Kidney epithelial cell (primary cell): ENCODE data around the gene SV2A. TPM values are rescaled to one million over a fixed set of nuclear protein-coding genes. Genes with fewer than 3 reads are reported as not detected.
A peak's percentile ranks its signal among the peaks of the same experiment; 100 is the strongest.

Source experiments
- DNase-seq: peaks from one replicate; pipeline ENCODE4 v3.0.0-alpha.2; 2010; ENCODE audit warnings: low read depth
- H3K27me3 ChIP-seq: 2 replicates; pipeline ENCODE4 v1.6.0; 2011; ENCODE audit warnings: low read length; ENCODE audit not compliant: control insufficient read depth, insufficient read depth
- H3K36me3 ChIP-seq: 2 replicates; pipeline ENCODE4 v1.5.1; 2011; ENCODE audit warnings: low read length; ENCODE audit not compliant: control insufficient read depth, insufficient read depth
- H3K4me3 ChIP-seq: 2 replicates; pipeline ENCODE4 v1.5.1; 2011; ENCODE audit warnings: low read depth, mild to moderate bottlenecking, control low read depth, low read length
- total RNA-seq: library from RNA; depleted of rRNA; stranded (reverse); fragments of >200 nt; gene quantifications from 2 replicates; pipeline ENCODE4 v1.2.3, GENCODE V29; 2015
- TF ChIP-seq, protein P1 (sequence below): IDR thresholded peaks from 2 replicates; pipeline ENCODE4 v1.5.1; 2011; ENCODE audit warnings: mild to moderate bottlenecking, moderate library complexity, low read length, control low read depth, inconsistent platforms; ENCODE audit not compliant: insufficient read depth, poor library complexity, severe bottlenecking

SV2A gene
- total RNA-seq, 1 donor from 2014 or later, result 14.1 TPM

DNA sequence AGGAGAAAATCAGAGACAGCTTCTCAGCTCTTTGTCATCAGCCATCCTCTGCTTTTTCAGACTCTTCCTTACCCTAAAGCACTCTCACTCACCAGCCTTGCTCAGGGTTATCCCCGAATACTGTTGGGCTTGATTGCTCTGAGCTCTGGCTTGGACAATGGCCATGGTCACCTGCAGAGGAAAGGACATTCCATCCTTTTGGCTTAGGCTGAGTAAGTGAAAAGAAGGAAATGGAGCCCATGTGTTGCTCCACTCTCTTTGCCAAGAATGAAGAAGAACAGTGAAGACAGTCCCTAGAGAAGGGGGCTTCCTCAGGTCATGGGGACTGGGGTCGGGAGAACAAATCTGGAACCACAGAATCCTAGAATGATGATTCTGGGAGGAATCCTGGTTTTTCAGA, 16.7 kb upstream of the SV2A start:
- no peaks in the 10 kb centered on the region for H3K27me3 ChIP-seq
- H3K36me3 ChIP-seq, result peaks cover 1% of the 10 kb centered on the region
- TF ChIP-seq, protein P1, sequence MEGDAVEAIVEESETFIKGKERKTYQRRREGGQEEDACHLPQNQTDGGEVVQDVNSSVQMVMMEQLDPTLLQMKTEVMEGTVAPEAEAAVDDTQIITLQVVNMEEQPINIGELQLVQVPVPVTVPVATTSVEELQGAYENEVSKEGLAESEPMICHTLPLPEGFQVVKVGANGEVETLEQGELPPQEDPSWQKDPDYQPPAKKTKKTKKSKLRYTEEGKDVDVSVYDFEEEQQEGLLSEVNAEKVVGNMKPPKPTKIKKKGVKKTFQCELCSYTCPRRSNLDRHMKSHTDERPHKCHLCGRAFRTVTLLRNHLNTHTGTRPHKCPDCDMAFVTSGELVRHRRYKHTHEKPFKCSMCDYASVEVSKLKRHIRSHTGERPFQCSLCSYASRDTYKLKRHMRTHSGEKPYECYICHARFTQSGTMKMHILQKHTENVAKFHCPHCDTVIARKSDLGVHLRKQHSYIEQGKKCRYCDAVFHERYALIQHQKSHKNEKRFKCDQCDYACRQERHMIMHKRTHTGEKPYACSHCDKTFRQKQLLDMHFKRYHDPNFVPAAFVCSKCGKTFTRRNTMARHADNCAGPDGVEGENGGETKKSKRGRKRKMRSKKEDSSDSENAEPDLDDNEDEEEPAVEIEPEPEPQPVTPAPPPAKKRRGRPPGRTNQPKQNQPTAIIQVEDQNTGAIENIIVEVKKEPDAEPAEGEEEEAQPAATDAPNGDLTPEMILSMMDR, result no peak
- H3K4me3 ChIP-seq, result no peak overlapping the region
- no peak for DNase-seq

DNA sequence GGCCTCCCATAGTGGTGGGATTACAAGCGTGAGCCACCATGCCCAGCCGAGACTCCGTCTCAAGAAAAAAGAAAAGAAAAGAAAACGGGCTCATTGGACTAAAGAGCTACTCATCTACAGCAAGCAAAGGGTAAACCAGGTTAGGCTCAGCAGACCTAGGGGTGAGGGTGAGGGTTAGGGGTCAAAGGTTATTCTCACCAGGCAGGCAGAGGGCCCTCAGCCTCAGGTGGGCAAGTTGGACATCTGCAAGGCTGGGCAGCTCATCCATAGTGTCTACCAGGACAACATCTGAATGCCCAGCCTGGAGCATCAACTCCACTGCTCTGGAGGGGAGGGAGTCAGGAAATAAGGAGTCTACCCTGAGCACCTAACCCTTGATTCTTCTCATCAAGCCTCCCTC, 15.6 kb upstream of the SV2A start:
- H3K36me3 ChIP-seq, result peaks cover 1% of the 10 kb centered on the region
- DNase-seq, result no peak
- no peak overlapping the region for H3K4me3 ChIP-seq
- H3K27me3 ChIP-seq, result no peaks in the 10 kb centered on the region
- TF ChIP-seq, protein P1, result no peak

DNA sequence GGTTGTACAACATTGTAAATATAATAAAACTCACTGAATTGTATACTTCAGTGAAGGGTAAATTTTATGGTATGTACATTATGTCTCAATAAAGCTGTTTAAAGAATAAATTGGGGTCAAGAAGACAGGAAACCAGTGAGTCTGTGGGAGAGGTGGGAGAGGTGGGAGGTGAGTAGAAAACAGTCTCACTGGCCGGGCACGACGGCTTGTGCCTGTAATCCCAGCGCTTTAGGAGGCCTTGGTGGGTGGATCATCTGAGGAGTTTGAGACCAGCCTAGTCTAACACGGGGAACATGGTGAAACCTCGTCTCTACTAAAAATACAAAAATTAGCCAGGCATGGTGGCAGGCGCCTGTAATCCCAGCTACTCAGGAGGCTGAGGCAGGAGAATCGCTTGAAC, 14.8 kb upstream of the SV2A start:
- Histone ChIP-seq H3K4me3 (no peak overlapping the region), H3K36me3 (peaks cover 1% of the 10 kb centered on the region), H3K27me3 (no peaks in the 10 kb centered on the region)
- DNase-seq, result no peak
- TF ChIP-seq, protein P1, result no peak

DNA sequence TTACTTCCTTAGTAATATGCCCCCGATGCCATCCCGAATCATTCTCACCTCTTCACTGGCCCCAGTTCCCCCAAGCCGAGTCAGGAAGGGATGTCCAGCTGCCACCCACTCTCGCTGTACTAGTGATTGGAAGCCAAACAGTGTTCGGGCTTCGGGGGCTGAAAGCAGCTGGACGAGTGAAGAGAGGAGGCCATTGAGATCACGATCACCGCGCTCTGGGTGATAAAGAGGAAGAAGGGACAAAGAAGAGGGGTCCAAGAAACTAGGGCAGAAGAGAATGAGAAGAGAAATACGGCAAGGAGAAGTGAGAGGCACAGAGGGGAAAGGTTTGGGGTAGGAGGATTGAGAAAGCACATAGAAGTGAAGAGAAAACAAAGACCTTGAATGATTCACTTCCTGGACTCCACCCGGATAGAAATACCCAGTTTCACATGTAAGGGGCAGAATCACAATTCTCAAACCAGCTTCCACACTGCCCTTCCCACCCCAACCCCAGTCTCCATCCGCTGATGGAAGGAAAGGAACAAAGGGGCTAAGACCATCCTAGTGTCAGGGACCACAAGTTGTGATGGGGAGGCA, 13.7 kb upstream of the SV2A start:
- DNase-seq, result no peak
- Histone ChIP-seq H3K27me3 (no peaks in the 10 kb centered on the region), H3K36me3 (peaks cover 1% of the 10 kb centered on the region), H3K4me3 (no peak overlapping the region)
- TF ChIP-seq, protein P1, result no peak

DNA sequence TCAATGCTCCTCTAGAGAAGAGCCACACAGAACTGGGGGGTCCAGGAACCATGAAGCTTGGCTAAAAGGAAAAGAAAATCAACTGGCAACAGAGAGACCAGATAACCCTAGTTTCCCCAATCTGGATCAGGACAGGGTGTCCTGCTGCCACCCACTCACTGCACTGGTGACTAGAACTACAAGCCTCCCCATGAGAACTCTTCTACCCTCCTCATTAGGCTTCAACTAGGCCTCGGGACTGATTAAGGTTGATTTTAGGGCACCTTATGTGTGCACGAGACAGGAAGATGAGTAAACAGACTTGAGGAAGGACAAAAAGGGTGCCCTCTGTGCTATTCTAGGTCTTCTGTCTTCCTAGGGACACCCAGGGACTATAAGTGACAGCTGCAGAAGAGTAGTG, 12.2 kb upstream of the SV2A start:
- TF ChIP-seq, protein P1, result no peak
- no peaks in the 10 kb centered on the region for H3K27me3 ChIP-seq
- H3K4me3 ChIP-seq, result no peak overlapping the region
- peaks cover 1% of the 10 kb centered on the region for H3K36me3 ChIP-seq
- no peak for DNase-seq

DNA sequence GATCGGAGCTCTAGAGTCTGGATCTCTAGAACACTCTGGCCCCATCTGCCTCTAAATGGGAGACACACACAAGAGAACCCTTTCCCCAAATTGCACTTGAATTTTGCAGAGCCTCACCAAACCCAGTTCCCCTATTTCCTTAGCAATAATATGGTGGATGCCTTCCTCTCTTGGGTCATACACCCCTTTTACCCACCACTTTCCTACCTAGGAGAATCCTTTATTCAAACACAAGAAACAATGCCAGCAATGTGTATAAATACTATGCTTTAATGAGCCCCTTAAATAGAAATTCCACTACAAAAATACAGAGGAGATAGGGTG, 10.7 kb upstream of the SV2A start:
- no peak for DNase-seq
- peak overlapping the region; percentile 88 for H3K4me3 ChIP-seq
- no peaks in the 10 kb centered on the region for H3K27me3 ChIP-seq
- TF ChIP-seq, protein P1, result no peak
- H3K36me3 ChIP-seq, result peaks cover under 1% of the 10 kb centered on the region
